CD4-positive, alpha-beta T cell treated with Interleukin-4 for 1 hour (primary cell): Measurements from ENCODE around the gene RALGPS1.

Experiments used
- DNase-seq, 2 donors: peaks; one replicate each; pipeline ENCODE4 v3.0.0-alpha.2; 2020 to 2022

RALGPS1 gene

GRCh38 chr9:127210851-127211730, 296.5 kb downstream of the RALGPS1 start:
- DNase-seq: no peak

DNA sequence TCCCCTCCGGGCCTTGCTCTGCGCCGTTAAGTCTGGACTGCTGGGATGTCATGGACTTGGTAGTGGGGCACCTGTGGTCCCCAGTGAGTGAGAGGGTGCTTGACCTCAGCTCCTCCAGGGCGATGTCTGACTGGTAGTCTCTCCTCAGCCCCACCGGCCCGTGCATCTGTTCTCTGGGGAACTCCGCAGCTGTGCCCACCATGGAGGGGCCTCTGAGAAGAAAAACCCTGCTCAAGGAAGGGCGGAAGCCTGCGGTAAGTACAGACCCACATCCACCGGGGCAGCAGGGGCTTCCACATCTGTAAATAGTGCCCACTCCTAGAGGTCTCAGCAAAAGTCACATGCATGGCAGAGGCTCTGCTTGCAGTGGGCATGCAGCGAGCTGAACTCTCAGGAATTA, 297.4 kb downstream of the RALGPS1 start:
- DNase-seq: no peak

- no peak for DNase-seq
These were observed 297.9 kb downstream of the RALGPS1 start for GRCh38 chr9:127212453-127212852.

- DNase-seq: no peak
These were observed 299.3 kb downstream of the RALGPS1 start for GRCh38 chr9:127213859-127214258.

GRCh38 chr9:127214421-127215267, 300.1 kb downstream of the RALGPS1 start:
- peak; percentile 56 to 64 for DNase-seq

- no peak for DNase-seq
These were observed 301.0 kb downstream of the RALGPS1 start for GRCh38 chr9:127215268-127216209.

DNA sequence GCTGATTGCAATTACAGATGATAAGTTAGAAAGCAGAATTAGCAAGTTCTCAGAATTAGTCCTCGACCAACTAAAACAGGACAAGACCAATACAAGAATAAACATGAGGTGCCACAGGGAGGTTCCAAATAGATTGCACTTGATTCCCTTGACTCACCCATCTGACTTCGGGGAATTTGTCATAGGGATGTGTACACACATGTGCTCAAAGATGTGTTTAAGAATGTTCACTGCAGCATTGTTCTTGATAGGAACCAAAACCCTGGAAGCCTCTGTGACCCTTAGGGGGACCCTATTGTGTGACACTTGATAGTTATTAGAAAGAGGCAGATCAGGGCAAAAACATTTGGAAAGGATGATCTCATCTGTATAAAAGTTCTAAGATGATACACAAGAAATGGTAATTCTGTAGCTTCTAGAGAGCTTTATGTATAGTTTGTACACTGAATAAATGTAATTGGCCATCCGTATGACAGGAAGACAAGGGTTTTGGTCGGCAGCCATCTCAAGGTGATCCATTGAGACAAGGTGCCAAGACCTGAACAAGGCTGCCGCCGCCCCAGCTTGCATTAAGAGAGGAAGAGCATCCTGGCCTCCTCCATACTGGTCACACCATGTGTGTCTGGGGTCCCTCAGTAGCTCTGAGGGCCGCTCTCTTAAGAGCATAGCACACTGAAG, 301.8 kb downstream of the RALGPS1 start:
- DNase-seq: no peak

- no peak for DNase-seq
These were observed 302.3 kb downstream of the RALGPS1 start for GRCh38 chr9:127216888-127217217.

DNA sequence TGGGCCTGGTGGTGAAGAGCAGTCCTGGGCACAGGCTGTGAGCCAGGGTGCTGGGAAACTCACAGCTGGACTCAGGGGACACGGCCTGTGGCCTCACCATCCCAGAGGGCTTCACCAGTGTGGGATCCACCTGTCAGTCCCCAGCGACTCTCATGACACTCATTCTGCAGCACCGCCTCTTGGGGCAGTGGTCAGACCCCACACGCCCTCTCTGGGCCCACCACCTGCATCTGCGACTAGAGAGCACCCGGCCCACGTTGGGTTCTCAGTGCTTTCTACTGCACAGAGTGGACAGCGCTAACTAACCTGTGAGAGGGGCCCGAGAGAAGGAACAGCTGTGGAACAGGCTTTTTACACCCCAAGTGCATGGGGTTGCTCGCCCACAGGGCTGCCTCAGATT, 304.2 kb downstream of the RALGPS1 start:
- DNase-seq: no peak

DNA sequence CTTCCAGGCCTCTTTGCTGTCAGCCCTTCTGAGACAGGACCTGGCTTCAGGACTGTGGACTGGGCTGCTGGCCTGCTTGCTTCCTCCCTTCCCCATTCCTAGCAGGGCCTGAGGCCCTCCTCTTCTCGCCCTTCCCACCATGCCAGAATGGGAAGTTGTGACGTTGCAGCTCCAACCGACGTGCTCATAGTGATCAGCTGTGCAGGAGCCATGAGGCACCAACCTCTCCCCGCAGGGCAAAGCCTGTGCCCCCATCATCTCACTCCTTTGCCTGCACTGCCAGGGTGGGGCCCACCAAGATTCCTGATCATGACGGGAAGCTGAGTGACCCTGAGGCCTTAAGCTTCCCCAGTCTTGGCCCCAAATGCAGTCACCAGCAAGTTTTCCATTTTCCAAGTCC, 304.9 kb downstream of the RALGPS1 start:
- DNase-seq: no peak

- DNase-seq: no peak
These were observed 307.1 kb downstream of the RALGPS1 start for GRCh38 chr9:127221695-127222094.

GRCh38 chr9:127222388-127223095, 308.0 kb downstream of the RALGPS1 start:
- no peak for DNase-seq

- no peak for DNase-seq
These were observed 308.7 kb downstream of the RALGPS1 start for GRCh38 chr9:127223266-127223665.

DNA sequence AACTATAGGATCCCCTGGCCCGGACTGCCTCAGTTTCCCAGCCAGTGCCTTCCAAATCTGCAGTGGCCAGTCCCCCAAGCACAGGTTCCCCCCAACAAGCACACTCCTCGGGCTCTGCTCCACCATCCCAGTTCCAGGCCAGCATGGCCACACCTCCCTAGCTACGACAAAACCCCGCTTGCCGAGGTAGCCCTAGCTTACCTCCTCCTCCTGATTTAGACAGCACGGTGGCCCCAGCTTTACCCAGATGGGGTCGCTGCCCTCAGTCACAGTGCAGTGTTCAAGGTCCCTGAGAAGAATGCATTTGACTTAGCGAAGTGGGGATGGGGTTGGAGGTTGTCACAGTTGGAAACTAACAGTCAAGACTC, 309.2 kb downstream of the RALGPS1 start:
- no peak for DNase-seq

DNA sequence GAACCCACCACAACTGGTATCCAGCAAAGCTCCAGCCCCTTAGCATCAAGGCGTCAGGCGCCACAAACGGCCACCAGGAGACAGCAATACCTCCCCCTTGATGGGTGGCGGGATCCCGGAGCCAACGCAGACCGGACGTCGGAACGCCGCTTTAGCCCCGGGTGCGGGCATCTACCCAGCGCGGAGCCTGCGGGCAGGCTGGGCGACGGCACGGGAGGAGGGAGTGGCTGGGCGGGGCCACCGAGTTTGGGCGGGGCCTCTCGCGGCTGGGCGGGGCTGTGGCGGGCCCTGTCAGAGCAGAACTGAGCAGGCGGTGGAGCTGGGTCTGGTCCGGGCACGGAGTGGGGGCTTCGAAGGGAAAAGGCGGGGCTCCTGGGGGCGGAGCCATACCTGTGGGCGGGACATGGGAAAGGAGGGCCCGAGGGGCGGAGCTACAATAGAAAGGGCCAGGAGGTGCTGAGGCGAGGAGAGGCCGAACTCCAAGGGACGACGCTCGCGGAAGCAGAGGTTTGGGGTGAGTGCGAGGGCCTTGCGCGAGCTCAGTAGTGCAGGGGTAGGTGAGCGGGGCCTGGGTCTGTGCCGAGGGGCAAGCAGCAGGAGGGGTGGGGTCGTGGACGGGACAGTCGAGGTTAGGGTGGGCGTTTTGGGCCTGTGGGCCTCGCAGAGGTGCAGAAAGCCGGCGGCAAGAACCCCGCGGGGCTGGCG, 309.7 kb downstream of the RALGPS1 start:
- peak; percentile 92 to 93 for DNase-seq

DNA sequence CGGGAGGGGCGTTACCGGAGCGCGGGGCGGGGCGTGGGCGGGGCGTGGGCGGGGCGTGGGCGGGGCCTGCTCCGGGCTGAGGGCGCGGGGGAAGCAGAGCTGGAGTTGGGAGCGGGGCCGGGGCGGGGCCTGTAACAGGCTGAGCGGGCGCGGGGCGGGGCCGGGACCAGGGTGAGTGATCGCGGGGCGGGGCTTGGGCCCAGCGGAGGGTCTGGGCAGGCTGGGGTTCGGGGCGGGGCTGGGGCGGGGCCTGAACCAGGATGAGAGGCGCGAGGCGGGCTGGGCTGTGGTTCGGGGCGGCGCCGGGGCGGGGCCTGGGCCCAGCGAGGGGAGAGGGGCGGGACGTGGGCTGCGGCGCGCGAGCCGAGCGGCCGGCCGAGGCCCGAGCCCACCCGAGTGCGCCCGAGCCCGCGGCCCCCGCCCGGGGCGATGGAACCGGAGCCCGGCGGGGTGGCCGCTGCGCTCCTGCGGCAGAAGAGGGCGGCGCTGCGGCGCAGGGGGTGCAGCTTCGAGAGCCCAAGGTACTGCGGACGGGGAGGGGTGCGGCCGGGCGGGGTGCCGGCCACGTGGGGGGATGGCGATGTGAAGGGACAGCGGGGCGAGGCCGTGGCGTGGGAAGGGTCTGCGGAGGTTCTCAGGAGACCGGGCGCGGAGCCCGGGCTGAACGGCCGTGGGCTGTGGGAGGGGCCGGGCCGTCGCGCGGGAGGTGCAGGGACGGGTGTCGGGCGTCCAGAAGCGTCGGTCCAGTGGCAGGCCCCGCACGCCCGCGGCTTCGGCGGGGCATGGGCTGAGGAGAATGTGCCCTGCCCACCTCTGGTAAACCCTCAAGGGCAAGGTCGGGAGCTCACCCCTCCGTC, 310.5 kb downstream of the RALGPS1 start:
- DNase-seq: peak; percentile 93

GRCh38 chr9:127225801-127226625, 311.4 kb downstream of the RALGPS1 start:
- no peak for DNase-seq

- DNase-seq: no peak
These were observed 315.3 kb downstream of the RALGPS1 start for GRCh38 chr9:127229691-127230417.
